GM18498 (cell line): ENCODE results near the gene ADARB2.
A peak's percentile ranks its signal among the peaks of the same experiment; 100 is the strongest.

Experiments
- ATAC-seq: cut with Tn5 transposase; IDR thresholded peaks from one replicate; pipeline ENCODE4 v1.9.1; 2021; ENCODE audit warnings: mild to moderate bottlenecking, moderate library complexity; ENCODE audit not compliant: unreplicated experiment

Gene ADARB2

GRCh38 chr10:1664333-1664964 lies 72.9 kb downstream of the ADARB2 start:
- no peak for ATAC-seq

DNA sequence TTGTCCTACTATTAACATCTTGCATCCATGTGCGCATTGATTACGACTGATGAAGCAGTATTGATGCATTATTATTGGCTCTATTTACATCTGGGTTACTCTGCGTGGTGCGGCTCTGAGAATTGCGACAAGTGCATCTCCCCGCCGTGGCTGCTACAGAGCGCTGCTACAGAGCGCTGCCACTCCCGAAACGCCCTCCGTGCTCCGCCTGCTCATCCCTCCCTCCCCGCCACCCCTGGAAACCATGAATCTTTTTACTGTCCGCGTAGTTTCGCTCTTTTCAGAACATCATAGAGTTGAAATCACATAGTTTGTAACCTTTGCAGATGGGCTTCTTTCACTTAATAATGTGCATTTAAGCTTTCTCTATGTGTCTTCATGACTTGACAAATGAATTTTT lies 74.1 kb downstream of the ADARB2 start:
- ATAC-seq = no peak

DNA sequence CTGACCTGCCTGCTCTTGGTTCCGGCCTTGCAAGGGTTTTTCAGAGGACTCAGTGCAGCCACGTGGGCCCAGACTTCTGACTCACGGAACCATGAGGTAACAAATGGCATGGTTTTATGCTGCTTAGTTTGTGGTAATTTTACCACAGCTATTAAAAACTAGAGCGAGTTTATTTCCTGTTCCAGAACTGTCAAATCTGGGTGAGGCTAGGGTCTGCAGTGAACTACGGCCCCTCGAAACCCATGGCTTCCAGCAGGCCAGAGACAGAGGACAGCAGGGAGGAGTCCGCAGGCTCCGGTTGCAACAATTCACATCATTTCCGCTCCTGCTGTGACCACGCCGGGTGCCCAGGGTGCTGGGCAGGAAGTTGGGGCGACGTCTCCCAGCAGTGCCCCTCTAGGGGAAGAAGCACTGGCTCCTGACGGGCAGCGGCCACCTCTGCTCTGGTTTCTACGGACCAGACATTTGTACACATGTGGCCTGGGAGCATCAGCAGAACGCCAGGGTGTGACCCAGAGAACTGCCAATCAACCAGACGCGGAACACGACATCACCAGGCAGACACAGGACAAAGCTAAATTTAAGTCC lies 74.8 kb downstream of the ADARB2 start:
- ATAC-seq = peak; percentile 39

DNA sequence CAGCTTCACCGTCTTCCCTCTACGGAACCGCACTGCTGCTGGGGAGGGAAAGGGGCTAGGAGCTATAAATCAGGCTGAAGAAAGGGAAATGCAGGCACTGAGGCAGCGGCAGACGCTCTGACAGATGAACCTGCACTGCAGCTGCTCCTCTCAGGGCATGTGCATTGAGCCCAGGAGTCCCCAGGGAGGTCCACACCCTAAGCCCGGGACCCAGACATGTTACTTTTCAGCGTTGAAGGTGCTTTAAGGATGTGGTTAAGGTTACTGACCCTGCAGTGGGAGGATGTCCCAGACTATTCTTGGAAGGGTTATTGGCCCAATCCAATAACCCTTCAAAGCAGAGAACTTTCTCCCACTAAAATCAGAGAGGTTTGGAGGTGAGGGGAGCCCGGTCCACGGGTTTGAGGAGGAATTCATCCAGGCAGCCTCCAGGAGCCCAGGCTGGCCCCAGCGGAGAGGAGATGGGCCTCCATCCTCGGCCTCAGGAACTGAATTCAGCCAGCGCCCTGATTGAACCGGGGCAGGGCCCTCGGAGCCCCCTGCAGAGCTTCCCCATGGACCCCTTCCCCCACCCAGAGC lies 75.4 kb downstream of the ADARB2 start:
- peak; percentile 64 for ATAC-seq

- ATAC-seq = no peak
These were observed 75.9 kb downstream of the ADARB2 start for GRCh38 chr10:1661416-1661815.

DNA sequence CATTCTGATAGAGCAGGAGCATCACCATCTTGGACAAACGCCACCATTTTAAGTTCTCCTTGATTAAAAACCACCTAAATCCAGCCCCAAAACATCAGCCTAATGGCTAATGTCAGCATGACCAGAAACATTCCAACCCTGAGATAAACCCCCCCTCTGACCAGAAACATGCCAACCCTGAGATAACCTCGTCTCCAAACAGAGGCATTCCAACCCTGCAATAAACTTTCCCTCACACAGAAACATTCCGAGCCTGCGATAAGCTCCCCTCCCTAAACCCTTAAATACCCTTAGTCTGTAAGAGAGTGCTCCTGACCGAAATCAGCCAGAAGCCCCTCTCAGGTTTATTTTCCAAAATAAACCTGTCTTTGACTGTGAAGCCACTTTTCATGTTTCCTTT lies 76.5 kb downstream of the ADARB2 start:
- no peak for ATAC-seq

GRCh38 chr10:1660386-1660785 lies 76.9 kb downstream of the ADARB2 start:
- ATAC-seq = no peak

DNA sequence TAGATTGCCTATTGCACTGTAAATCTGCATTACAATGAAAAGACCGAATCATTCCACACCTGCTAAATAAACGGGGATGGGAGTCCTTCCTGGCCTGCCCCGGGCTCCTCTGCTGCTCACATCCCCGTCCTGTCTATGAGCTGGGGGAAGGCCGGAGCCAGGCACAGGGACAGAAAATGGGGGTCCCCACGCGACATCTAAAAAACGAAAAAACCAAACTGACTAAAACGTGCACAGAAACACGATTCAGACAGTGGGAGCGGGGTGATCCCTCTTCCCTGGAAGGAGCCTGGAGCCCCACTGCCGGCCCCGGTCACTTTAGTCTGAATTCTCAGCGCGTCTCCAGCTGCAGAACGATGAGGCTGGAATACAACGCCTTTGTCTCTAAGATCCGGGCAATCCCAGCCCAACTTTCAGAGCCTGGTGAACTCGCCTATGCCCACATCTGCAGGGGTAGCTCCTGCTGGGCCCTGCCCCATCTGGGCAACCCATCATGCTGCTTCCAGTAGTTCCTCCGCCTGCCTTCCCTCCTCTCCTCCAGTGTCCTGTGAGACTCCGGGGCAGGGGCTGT lies 78.0 kb downstream of the ADARB2 start:
- no peak for ATAC-seq

- ATAC-seq = no peak
These were observed 78.7 kb downstream of the ADARB2 start for GRCh38 chr10:1658658-1659057.

DNA sequence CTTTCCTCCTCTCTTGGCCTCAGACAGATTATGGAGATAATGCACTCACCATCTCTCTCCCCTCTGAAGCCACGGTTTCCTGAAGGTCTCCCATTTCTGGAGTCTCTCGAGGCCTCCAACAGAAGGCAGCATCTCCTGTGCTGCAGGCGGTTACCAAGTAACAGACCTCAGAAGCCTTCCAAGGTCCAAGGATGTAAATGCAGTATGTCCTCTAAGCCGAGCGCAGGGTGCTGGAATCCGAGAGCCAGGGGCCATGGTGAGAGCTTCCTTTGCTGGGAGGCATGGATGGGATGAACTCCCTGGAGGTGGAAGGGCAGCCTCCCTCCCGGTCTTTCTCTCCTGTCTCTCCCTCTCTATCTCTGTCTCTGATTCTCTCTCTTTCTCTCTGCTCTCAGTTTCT lies 79.8 kb downstream of the ADARB2 start:
- ATAC-seq = no peak

DNA sequence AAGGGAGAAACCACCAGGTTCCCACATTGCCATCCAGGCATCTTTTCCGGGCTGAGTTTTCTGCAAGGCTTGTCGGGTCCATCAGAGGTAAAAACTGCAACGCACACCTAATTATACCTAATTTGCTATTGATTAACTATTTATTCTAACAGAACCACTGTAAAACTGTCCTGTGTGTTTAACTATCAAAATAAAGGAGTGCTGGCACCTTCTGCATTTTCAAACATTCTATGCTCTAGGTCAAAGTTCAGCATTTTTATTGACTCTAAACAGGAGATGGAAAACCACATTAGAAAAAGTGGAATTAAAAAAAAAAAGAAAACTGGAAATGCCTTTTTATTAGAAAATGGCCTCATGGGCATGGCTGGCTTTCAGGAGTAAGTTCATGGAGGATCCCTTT lies 82.0 kb downstream of the ADARB2 start:
- no peak for ATAC-seq

- no peak for ATAC-seq
These were observed 82.4 kb downstream of the ADARB2 start for GRCh38 chr10:1654811-1655356.

DNA sequence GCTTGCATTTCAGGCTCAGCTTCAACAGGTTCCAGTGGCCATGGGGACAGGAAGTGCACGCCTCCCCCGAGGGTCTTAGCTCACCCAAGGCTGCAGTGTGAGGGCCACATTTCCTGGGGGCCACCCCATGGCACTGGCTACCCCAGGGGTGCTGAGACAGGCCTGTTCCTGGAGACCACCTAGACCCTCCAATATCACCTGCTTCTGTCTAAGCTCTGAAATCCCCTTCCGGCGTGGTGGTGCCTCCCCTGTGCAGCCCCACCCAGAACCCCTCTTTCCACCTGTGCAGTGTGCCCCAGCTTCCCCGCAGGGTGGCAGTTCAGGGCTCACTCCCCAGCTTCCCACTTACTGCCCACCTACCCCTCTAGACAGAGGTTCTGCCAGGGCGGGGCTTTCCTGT lies 83.1 kb downstream of the ADARB2 start:
- ATAC-seq = no peak

GRCh38 chr10:1653321-1653720 lies 84.0 kb downstream of the ADARB2 start:
- no peak for ATAC-seq

- no peak for ATAC-seq
These were observed 85.2 kb downstream of the ADARB2 start for GRCh38 chr10:1652151-1652550.

DNA sequence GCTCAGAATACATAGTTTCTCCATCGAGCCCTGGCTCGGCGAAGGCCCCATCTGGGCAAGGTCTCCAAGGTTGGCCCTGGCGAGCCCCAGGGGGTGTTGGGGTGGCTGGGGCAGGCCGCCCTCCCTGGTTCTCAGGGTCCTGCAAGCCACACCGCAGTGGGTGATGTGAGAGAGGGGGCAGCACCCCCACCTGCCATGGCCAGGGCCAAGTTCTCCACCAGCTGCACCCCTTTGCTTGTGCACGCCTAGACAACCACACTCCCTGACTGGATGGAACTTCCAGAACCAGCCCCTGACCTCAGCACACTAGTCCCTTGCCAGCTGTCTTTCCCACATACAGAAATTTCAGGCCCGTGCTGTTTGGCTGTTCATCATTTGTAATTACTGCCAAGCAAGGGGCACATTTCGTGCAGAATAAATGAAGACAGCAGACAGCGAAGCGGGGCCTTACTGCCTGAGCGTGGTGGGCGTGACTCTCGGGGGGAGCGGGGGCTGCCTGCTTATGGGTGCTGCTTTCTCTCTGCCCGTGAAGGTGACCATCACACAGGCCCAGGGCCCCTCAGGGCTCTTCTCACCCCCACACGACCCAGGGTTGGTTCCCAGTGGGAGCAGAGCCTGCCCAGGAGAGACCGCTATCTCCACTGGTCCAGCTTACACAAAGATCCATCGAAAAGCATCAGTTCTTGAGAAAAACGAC lies 85.9 kb downstream of the ADARB2 start:
- ATAC-seq = no peak

DNA sequence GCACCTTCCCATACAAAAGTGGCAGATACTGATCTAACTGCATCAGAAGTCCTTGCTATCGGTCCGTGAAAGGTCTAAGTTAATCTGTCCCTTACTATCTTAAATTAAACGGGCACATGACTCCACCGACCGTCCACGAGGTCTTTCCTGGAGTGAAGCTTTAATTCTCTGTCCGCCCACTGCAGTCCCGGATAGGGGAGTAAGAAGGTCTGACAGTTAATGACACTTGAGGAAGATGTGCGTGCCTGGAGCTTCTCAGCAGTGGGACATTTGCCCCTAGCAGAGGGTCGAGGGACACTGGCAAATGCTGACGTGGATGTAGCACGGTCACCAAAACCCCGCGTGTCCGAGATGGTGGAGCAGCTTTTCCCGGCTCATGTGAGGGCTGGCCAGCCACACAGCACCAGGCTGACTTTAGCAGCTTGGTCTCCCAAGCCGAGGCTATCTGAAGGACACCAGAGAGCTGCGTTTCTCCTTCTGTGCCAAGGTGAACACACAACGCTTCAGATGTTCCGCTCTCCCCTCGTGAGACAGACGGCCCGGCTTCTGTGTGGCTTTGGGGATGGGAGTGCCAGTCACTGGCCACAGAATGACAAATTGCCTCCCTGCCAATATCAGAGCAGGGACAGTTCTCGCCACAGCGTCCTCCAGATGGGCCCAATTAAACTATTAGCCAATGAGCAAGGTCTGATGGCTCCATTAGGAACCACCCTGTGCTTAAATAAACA lies 86.6 kb downstream of the ADARB2 start:
- no peak for ATAC-seq

- no peak for ATAC-seq
These were observed 88.7 kb downstream of the ADARB2 start for GRCh38 chr10:1648648-1649047.

- no peak for ATAC-seq
These were observed 91.0 kb downstream of the ADARB2 start for GRCh38 chr10:1646332-1646731.

- no peak for ATAC-seq
These were observed 91.4 kb downstream of the ADARB2 start for GRCh38 chr10:1645896-1646295.

DNA sequence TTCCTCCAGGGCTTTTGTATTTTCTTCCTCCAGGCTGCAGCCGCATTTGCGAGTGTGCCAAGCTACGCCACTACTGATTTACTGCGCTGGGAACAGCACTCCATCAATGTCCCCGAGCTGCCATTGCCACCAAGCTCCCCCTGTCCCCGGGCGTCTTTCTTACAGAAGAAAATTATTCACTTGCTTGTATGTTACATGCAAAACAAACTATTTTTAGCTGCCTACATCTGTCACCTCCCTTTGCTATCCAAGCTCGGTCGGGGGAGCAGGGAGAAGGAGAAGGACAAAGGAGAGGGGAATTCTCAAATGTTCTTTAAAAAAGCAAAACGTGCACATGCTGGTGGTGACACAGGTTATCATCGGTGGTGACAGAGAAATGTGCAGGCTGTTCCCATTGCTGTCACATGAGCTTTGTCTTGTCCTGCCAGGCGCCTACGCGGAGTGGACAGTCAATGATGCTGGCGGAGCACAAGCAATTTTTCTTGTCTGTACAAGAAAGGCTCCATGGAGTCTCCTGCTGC lies 93.1 kb downstream of the ADARB2 start:
- ATAC-seq = no peak
